IMR-90 (cell line): Measurements from ENCODE around the gene IPMK.

Experiments
- CTCF ChIP-seq: conservative IDR thresholded peaks from 2 replicates; pipeline ENCODE4 v1.5.1; 2012; ENCODE audit warnings: mild to moderate bottlenecking, low read depth, low read length, improper control_type of control experiment
- POLR2A ChIP-seq: IDR thresholded peaks from 2 replicates; pipeline ENCODE4 v1.6.1; 2012; ENCODE audit warnings: mild to moderate bottlenecking, low read depth, low read length
- RAD21 ChIP-seq: IDR thresholded peaks from 2 replicates; pipeline ENCODE4 v1.6.1; 2012; ENCODE audit warnings: low read length, improper control_type of control experiment

- TF ChIP-seq POLR2A, result no peak
- no peak for TF ChIP-seq CTCF
- no peak for TF ChIP-seq RAD21
These were observed 7.4 kb downstream of the IPMK start for GRCh38 chr10:58260334-58260733.
